OCI-LY1 (cell line): ENCODE measurements around the gene RNF121.

ENCODE experiments used
- CTCF ChIP-seq: fragments of 200-600 bp; sonication (generic), shearing (Covaris generic); IDR thresholded peaks from 2 replicates; pipeline ENCODE4 v1.5.1; 2017; ENCODE audit warnings: mild to moderate bottlenecking, antibody characterized with exemption, low read length, moderate library complexity, mixed read lengths
- EZH2 ChIP-seq: fragments of 200-600 bp; sonication (generic), shearing (Covaris generic); IDR thresholded peaks from 2 replicates; pipeline ENCODE4 v1.8.0; 2017; ENCODE audit warnings: borderline replicate concordance, mixed run types, mild to moderate bottlenecking, antibody characterized with exemption, low read length, moderate library complexity, mixed read lengths

- no peak for TF ChIP-seq CTCF
- no peak for TF ChIP-seq EZH2
Observed at GRCh38 chr11:71986131-71986530, 57.3 kb downstream of the RNF121 start.
